ENCODE results near the gene ETV6.
"Not testable (repeated sequence)": the region's sequence is repeated elsewhere in the genome, so short reads cannot be mapped to it uniquely, and the experiment has no call there.

Gene ETV6

GRCh38 chr12:11667171-11667570 is 17.7 kb downstream of the ETV6 start:
- DNase-seq, result no peak

GRCh38 chr12:11668611-11669010 is 19.1 kb downstream of the ETV6 start:
- DNase-seq, result no peak

- no peak for DNase-seq
These were observed 19.9 kb downstream of the ETV6 start for GRCh38 chr12:11669348-11669747.

- DNase-seq, result no peak
These were observed 23.1 kb downstream of the ETV6 start for GRCh38 chr12:11672256-11673191.

- DNase-seq, result no peak
These were observed 24.4 kb downstream of the ETV6 start for GRCh38 chr12:11673666-11674461.

- DNase-seq, result no peak
These were observed 25.5 kb downstream of the ETV6 start for GRCh38 chr12:11674894-11675390.

GRCh38 chr12:11676052-11676451 is 26.6 kb downstream of the ETV6 start:
- no peak for DNase-seq

GRCh38 chr12:11677093-11677492 is 27.6 kb downstream of the ETV6 start:
- DNase-seq, result no peak

- DNase-seq, result no peak
These were observed 28.3 kb downstream of the ETV6 start for GRCh38 chr12:11677752-11678151.

- DNase-seq, result no peak
These were observed 29.3 kb downstream of the ETV6 start for GRCh38 chr12:11678781-11679180.

GRCh38 chr12:11681207-11681606 is 31.7 kb downstream of the ETV6 start:
- DNase-seq, result no peak

- not testable (repeated sequence) for DNase-seq
These were observed 32.2 kb downstream of the ETV6 start for GRCh38 chr12:11681695-11682094.

- DNase-seq, result no peak
These were observed 34.9 kb downstream of the ETV6 start for GRCh38 chr12:11684393-11684792.

GRCh38 chr12:11684811-11685210 is 35.3 kb downstream of the ETV6 start:
- no peak for DNase-seq

- DNase-seq, result no peak
These were observed 35.8 kb downstream of the ETV6 start for GRCh38 chr12:11685316-11685715.

- DNase-seq, result no peak
These were observed 36.2 kb downstream of the ETV6 start for GRCh38 chr12:11685716-11686115.

- no peak for DNase-seq
These were observed 36.6 kb downstream of the ETV6 start for GRCh38 chr12:11686120-11686519.

- DNase-seq, result no peak
These were observed 38.1 kb downstream of the ETV6 start for GRCh38 chr12:11687528-11687927.

- no peak for DNase-seq
These were observed 38.9 kb downstream of the ETV6 start for GRCh38 chr12:11688379-11688778.

GRCh38 chr12:11688831-11689230 is 39.4 kb downstream of the ETV6 start:
- DNase-seq, result no peak

GRCh38 chr12:11689591-11690186 is 40.2 kb downstream of the ETV6 start:
- no peak for DNase-seq

- no peak for DNase-seq
These were observed 43.6 kb downstream of the ETV6 start for GRCh38 chr12:11693067-11693466.

- DNase-seq, result no peak
These were observed 44.1 kb downstream of the ETV6 start for GRCh38 chr12:11693601-11694000.
